GM12892 (cell line): Measurements from ENCODE around the gene CD69.

Source experiments
- POLR2A ChIP-seq: IDR thresholded peaks from 2 replicates; pipeline ENCODE4 v1.6.1; 2011; ENCODE audit warnings: low read depth, low read length, control low read depth
- TAF1 ChIP-seq: IDR thresholded peaks from 2 replicates; pipeline ENCODE4 v1.6.1; 2011; ENCODE audit warnings: low read depth, mild to moderate bottlenecking, control low read depth, low read length, borderline replicate concordance

DNA sequence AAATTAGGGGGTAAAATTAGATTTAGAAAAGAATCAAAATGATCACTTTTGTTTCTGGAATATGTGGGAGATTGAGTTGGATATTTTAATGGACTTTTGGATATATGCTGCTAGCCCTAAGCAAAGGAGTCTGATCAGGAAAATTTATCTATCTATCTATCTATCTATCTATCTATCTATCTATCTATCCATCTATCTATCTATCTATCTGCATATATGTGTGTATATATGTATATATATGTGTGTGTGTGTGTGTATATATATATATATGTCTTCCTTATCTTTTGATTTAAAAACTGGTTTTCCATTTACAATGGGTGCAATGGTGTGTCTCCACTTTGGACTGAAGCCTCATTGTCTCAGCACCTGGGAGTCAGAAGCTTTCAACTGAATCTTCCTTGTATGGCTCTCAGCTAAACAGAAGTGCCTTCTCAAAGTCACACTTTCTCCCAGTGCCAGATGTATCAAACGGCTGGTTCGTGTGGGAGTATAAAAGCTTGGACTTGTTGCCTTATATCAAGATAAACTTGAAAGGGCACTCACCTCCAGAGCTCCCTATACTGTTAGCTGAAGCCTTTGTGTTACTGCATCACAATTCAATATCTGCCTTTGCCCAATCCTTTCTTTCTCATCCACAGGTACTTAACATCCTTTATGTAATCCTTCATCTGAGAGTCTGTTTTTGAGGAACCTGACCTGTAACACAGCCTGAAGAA lies 31.6 kb upstream of the CD69 start:
- TF ChIP-seq TAF1 = no peak
- no peak for TF ChIP-seq POLR2A
